ENCODE measurements around the gene SRSF4.

DNA sequence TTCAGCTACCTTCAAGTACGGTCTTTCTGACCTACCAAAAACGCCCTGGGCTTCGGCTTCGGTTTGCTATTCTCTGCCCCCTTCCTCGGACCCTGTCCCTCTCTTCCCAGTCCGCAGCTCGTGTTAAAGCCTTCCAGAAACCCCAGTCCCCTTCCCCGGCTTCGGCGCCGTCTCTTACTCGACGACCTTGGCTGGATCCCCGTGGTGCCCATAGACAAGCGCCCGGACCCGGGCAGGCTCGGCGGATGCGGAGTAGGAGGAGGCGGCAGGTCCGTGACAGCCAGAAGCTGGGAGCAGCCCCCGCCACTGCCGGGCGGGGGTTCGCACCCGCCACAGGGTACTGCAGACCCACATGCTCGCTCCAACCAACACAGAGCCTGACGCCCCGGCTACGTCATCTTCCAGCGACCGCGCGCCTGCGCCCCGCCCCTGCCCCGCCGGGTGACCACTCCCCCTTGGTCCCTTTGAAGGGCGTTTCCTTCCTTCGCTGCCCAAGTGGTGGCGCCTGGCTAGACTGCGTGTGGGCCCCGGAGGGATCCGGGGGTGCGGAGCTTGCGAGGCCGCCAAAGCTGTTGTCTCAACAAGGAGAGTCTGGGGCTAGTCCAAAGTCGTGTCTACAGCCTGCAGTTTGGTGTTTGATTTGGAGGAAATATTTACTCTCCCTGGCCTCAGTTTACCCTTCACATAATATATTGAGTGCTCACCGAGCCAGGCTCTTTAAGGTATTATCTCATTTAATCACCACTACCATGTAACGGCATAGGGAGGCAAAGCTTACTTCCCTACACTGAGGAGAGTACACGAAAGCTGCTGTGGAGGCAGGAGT is 49.1 kb upstream of the SRSF4 start, which contains the start of gene MECR:
- TF ChIP-seq POLR2AphosphoS5 (IDR thresholded peaks at IDR 0.05; ENCODE audit: borderline replicate concordance, low read depth, low read length) (peak; percentile 96), EZH2 (IDR thresholded peaks at IDR 0.05) (no peak)

Measured in SK-N-MC (cell line).